Lower lobe of right lung (tissue), 2 donors: ENCODE results near the gene HSPA12B. TPM values are rescaled to one million over a fixed set of nuclear protein-coding genes. Genes with fewer than 3 reads are reported as not detected.

Experiments used
- ATAC-seq, 2 donors: fragments of 200-7000 bp; cut with Tn5 transposase; one replicate each; pipeline ENCODE4 v1.9.1; 2020 to 2022; ENCODE audit warnings: mild to moderate bottlenecking in 2 of 2, moderate library complexity in 2 of 2
- DNase-seq: peaks from one replicate; pipeline ENCODE4 v3.0.0-alpha.2; 2020
- H3K27ac ChIP-seq: fragments of 200-600 bp; one replicate; pipeline ENCODE4 v1.8.0; 2022
- H3K27me3 ChIP-seq: fragments of 200-600 bp; one replicate; pipeline ENCODE4 v1.8.0; 2022; ENCODE audit warnings: low read depth
- H3K36me3 ChIP-seq: fragments of 200-600 bp; one replicate; pipeline ENCODE4 v1.8.0; 2022; ENCODE audit warnings: mild to moderate bottlenecking
- H3K4me1 ChIP-seq: fragments of 200-600 bp; one replicate; pipeline ENCODE4 v1.8.0; 2022
- H3K4me3 ChIP-seq: fragments of 200-600 bp; one replicate; pipeline ENCODE4 v1.8.0; 2022; ENCODE audit warnings: mild to moderate bottlenecking
- H3K9me3 ChIP-seq: fragments of 200-600 bp; one replicate; pipeline ENCODE4 v1.8.0; 2022
- CTCF ChIP-seq: fragments of 200-600 bp; IDR thresholded peaks from one replicate; pipeline ENCODE4 v1.8.0; 2022; ENCODE audit warnings: antibody characterized with exemption, mild to moderate bottlenecking
- intact Hi-C: fragments of 100-400 bp; cut with DNase I; formaldehyde crosslinking; loops from one replicate; pipeline ENCODE4 v1.11.0; 2022
- total RNA-seq: library from RNA; stranded (reverse); fragmentation: NEBNext Ultra II Directional; extraction: Animal tissue kit (Norgen Biotek cat#: 25700); gene quantifications from one replicate; pipeline ENCODE4 v1.2.1, GENCODE V29; 2021
- donor health status: DM: no; HTN: yes; CAD: no; lungs with severe emphysema.

The HSPA12B gene
- total RNA-seq, 1 donor from 2014 or later: 36.9 TPM

GRCh38 chr20:3781153-3781910, 48.8 kb downstream of the HSPA12B start, which contains the start of gene SPEF1:
TSS of gene SPEF1 (minus strand) at chr20:3781448. CDS start at chr20:3781287, 161 bp downstream.
- H3K36me3 ChIP-seq: peaks cover 13% of the 10 kb centered on the region
- peak within 1 kb of the TSS; percentile 66 for H3K27ac ChIP-seq
- H3K4me1 ChIP-seq: peaks cover 60% of the 10 kb centered on the region
- peak; percentile 36 for TF ChIP-seq CTCF
- no peaks in the 10 kb centered on the region for H3K9me3 ChIP-seq
- peak within 1 kb of the TSS; percentile 47 for H3K4me3 ChIP-seq
- H3K27me3 ChIP-seq: peaks cover 7% of the 10 kb centered on the region
- intact Hi-C loops: no loop called here
- DNase-seq: peak; percentile 75
- peak; percentile 72 to 82 for ATAC-seq

GRCh38 chr20:3782597-3782996, 50.1 kb downstream of the HSPA12B start:
- intact Hi-C loops: no loop called here
- H3K4me1 ChIP-seq: peaks cover 60% of the 10 kb centered on the region
- DNase-seq (peak; percentile 30), ATAC-seq (no peak)
- TF ChIP-seq CTCF: no peak
- no peaks in the 10 kb centered on the region for H3K9me3 ChIP-seq
- H3K36me3 ChIP-seq: peaks cover 13% of the 10 kb centered on the region
- peaks cover 7% of the 10 kb centered on the region for H3K27me3 ChIP-seq
- H3K4me3 ChIP-seq: no peak overlapping the region
- no peak overlapping the region for H3K27ac ChIP-seq

- peaks cover 13% of the 10 kb centered on the region for H3K36me3 ChIP-seq
- no peaks in the 10 kb centered on the region for H3K9me3 ChIP-seq
- no peak for ATAC-seq
- peak; percentile 53 for DNase-seq
- H3K4me3 ChIP-seq: no peak overlapping the region
- TF ChIP-seq CTCF: no peak
- peaks cover 56% of the 10 kb centered on the region for H3K4me1 ChIP-seq
- intact Hi-C loops: no loop called here
- H3K27ac ChIP-seq: peak overlapping the region; percentile 18
- peaks cover 7% of the 10 kb centered on the region for H3K27me3 ChIP-seq
These were observed 50.6 kb downstream of the HSPA12B start for GRCh38 chr20:3783068-3783489.

- H3K27ac ChIP-seq: peak overlapping the region; percentile 18
These were observed 51.2 kb downstream of the HSPA12B start for GRCh38 chr20:3783511-3784195.

More at GRCh38 chr20:3783511-3784195, 51.2 kb downstream of the HSPA12B start:
- peaks cover 53% of the 10 kb centered on the region for H3K4me1 ChIP-seq
- DNase-seq (peak; percentile 28), ATAC-seq (no peak)
- intact Hi-C loops: no loop called here
- H3K9me3 ChIP-seq: no peaks in the 10 kb centered on the region
- H3K4me3 ChIP-seq: peak overlapping the region; percentile 3
- no peak for TF ChIP-seq CTCF
- peaks cover 13% of the 10 kb centered on the region for H3K36me3 ChIP-seq
- peaks cover 3% of the 10 kb centered on the region for H3K27me3 ChIP-seq
